Gastrocnemius medialis (tissue), 4 donors: ENCODE results near the gene MSLN. TPM values are rescaled to one million over a fixed set of nuclear protein-coding genes. Genes with fewer than 3 reads are reported as not detected.

Source experiments
- ATAC-seq, 2 donors: fragments of 150-250 bp; one replicate each; pipeline ENCODE4 v1.9.1; 2016
- DNase-seq, 2 donors: peaks; one replicate each; pipeline ENCODE4 v3.0.0-alpha.2; 2019
- H3K27ac ChIP-seq, 4 donors: fragments of 200-600 bp; sonication (generic); 1 replicate in 1 of 4; 2 replicates in 3 of 4; pipeline ENCODE4 v1.5.1; 2016 to 2018; ENCODE audit warnings: mild to moderate bottlenecking in 2 of 4, moderate library complexity in 1 of 4
- H3K27me3 ChIP-seq, 3 donors: fragments of 200-600 bp; sonication (generic) in 2 of 3; 1 replicate in 1 of 3; 2 replicates in 2 of 3; pipeline versions ENCODE4 v1.5.1 to v1.6.0; 2016 to 2019; ENCODE audit warnings: mild to moderate bottlenecking in 1 of 3, moderate library complexity in 1 of 3
- H3K36me3 ChIP-seq, 2 donors: fragments of 200-600 bp; sonication (generic) in 1 of 2; one replicate each; pipeline ENCODE4 v1.5.1; 2017 to 2018
- H3K4me1 ChIP-seq, 2 donors: fragments of 200-600 bp; sonication (generic) in 1 of 2; one replicate each; pipeline ENCODE4 v1.5.1; 2016 to 2017; ENCODE audit warnings: mild to moderate bottlenecking in 2 of 2
- H3K4me3 ChIP-seq, 4 donors: fragments of 200-600 bp; sonication (generic) in 3 of 4; 1 replicate in 1 of 4; 2 replicates in 3 of 4; pipeline ENCODE4 v1.5.1; 2016 to 2019; ENCODE audit warnings: mild to moderate bottlenecking in 2 of 4
- H3K9me3 ChIP-seq, 3 donors: fragments of 200-600 bp; sonication (generic) in 2 of 3; 1 replicate in 1 of 3; 2 replicates in 2 of 3; pipeline ENCODE4 v1.5.1; 2016 to 2019
- POLR2A ChIP-seq, 2 donors: fragments of 450-650 bp; IDR thresholded peaks; one replicate each; pipeline ENCODE4 v1.6.1; 2017; ENCODE audit warnings: antibody characterized with exemption in 2 of 2, mild to moderate bottlenecking in 2 of 2, moderate library complexity in 2 of 2
- in situ Hi-C, 4 donors: fragments of 200-750 bp; cut with MboI; loops; one replicate each; pipeline versions ENCODE4 v1.15.0 to v1.8.0; 2017; ENCODE audit warnings: low sequenced_read_pairs in 4 of 4
- intact Hi-C: fragments of 100-400 bp; cut with DNase I; formaldehyde crosslinking; loops from one replicate; pipeline ENCODE4 v1.15.1; 2023; ENCODE audit warnings: low total_unique reads
- total RNA-seq, 4 donors: library from RNA; depleted of rRNA; stranded (reverse); fragments of >200 nt; gene quantifications; one replicate each; pipeline versions ENCODE4 v1.1.0 to v1.2.3, GENCODE V29; 2016
- TF ChIP-seq, protein P1 (sequence below), 5 experiments: fragments of 450-650 bp in 3 of 5; fragments of 200-600 bp in 2 of 5; sonication (generic) in 2 of 5; IDR thresholded peaks in 4 of 5; conservative IDR thresholded peaks in 1 of 5; 1 replicate in 4 of 5; 2 replicates in 1 of 5; pipeline ENCODE4 v1.5.1; 2016 to 2019; ENCODE audit warnings: antibody characterized with exemption in 5 of 5, mild to moderate bottlenecking in 3 of 5, moderate library complexity in 3 of 5

Gene MSLN
- total RNA-seq, 4 donors from 2014 or later, result not detected

DNA sequence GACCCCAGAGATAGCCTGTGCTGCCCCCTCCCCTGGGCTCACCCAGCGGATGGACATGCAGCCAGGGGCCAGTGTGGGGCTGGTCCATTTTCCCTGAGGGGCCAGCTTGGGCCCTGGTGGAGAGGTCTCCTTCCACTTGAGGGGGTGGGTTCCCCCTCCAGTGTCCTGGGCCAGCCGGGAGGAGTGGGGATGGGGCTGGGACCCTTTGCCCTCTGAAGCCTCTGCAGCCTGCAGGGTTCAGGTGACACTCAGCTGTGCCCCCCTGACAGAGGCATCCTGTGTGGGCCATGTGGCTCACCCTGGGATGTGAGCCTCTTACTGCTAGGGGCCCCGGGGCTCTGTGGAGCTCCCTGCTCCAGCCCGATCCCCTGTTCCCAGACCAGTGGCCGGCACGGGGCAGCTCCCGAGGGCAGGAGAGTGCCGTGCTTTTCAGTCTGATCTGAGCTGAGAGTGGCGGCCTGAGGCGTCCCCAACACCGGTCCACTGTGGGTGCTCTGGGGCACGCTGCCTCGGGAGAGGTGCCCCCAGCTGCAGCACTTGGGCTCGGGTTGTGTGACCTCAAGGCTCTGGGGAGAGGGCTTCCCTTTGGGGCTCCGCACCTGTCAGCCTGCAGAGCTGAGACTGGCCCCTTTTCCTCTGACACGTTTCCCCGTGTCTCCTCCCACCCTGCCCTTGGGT is 40.4 kb downstream of the MSLN start:
- no peaks in the 10 kb centered on the region for H3K36me3 ChIP-seq
- no peak overlapping the region for H3K4me3 ChIP-seq
- no peaks in the 10 kb centered on the region for H3K4me1 ChIP-seq
- no peak overlapping the region for H3K27ac ChIP-seq
- intact Hi-C loops (no loop called here), in situ Hi-C loops (loop anchor here in 1 of 4 donors (25.0 kb wide), 1 partner anchor 261 kb away; the partner anchor contains the start of gene SSTR5)
- DNase-seq (no peak), ATAC-seq (no peak)
- H3K27me3 ChIP-seq, result peaks cover 46 to 80% (median 59%) of the 10 kb centered on the region in 3 donors
- no peaks in the 10 kb centered on the region for H3K9me3 ChIP-seq
- no peak for TF ChIP-seq POLR2A (IDR thresholded peaks at IDR 0.05)
- TF ChIP-seq, protein P1, sequence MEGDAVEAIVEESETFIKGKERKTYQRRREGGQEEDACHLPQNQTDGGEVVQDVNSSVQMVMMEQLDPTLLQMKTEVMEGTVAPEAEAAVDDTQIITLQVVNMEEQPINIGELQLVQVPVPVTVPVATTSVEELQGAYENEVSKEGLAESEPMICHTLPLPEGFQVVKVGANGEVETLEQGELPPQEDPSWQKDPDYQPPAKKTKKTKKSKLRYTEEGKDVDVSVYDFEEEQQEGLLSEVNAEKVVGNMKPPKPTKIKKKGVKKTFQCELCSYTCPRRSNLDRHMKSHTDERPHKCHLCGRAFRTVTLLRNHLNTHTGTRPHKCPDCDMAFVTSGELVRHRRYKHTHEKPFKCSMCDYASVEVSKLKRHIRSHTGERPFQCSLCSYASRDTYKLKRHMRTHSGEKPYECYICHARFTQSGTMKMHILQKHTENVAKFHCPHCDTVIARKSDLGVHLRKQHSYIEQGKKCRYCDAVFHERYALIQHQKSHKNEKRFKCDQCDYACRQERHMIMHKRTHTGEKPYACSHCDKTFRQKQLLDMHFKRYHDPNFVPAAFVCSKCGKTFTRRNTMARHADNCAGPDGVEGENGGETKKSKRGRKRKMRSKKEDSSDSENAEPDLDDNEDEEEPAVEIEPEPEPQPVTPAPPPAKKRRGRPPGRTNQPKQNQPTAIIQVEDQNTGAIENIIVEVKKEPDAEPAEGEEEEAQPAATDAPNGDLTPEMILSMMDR (IDR thresholded peaks at IDR 0.05 in 4 of 5, conservative IDR thresholded peaks at IDR 0.05 in 1 of 5), result no peak

DNA sequence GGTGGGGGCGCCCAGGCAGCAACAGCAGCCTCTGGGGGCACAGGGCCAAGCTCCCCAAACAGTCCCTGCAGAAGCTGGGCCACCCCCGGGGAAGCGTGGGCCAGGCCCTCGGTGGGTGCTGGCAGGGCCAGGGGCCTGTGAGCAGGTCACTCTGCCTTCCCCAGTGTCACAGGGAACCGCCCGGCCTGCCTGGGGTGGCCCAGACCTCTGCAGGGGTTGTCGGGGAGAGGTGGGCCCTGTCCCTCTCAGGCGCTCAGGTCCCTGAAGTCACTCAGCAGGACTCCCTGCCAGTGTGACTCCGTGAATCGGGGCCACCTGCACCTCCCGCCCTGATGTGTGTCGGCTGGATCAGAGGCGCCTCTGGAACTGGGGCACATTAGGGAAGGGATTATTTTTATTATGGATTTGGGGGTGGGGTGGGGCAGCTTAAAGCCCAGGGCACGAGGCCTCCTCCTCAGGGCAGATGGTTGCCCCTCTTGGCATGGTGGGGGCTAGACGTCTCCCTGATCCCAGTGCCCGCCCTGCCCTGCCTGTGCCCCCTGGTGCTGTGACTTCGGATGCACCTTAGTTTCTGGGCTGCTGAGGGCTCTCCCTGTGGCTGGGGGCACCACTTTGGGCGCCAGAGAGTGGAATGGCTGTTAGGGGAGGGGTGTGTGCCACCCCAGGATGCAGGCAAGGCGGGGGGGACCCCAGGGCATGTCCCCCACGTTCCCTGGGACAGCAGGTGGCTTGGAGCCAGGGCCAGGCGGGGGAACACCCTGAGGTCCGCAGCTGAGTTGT is 41.2 kb downstream of the MSLN start:
- ATAC-seq, result no peak
- in situ Hi-C loops (loop anchor here in 1 of 4 donors (25.0 kb wide), 1 partner anchor 261 kb away; the partner anchor contains the start of gene SSTR5), intact Hi-C loops (no loop called here)
- TF ChIP-seq POLR2A (IDR thresholded peaks at IDR 0.05), result no peak
- TF ChIP-seq, protein P1 (IDR thresholded peaks at IDR 0.05 in 4 of 5, conservative IDR thresholded peaks at IDR 0.05 in 1 of 5), result no peak
- Histone ChIP-seq H3K4me1 (no peaks in the 10 kb centered on the region), H3K27me3 (peaks cover 50 to 83% (median 60%) of the 10 kb centered on the region in 3 donors), H3K27ac (no peak overlapping the region), H3K36me3 (no peaks in the 10 kb centered on the region), H3K9me3 (no peaks in the 10 kb centered on the region), H3K4me3 (no peak overlapping the region)
- no peak for DNase-seq

DNA sequence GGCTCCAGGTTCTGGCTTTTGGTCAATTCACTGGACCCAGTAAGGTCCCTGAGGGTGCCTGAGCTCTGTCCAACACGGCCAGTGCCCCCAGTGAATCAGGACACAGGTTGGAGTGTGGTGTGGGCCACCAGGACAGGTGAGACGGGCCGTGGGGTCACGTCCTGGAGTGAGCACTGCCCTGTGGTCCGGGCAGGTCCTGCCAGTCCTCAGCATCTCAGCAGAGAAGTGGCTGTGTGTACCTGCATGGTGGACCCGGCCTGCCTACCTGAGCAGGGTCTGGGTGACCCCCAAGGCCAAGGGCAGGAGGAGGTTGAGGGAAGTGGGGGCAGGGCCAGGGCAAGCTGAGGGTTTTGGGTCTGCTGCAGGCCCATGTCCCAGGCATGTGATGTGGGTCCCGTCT is 41.9 kb downstream of the MSLN start:
- in situ Hi-C loops (loop anchor here in 1 of 4 donors (25.0 kb wide), 1 partner anchor 260 kb away; the partner anchor contains the start of gene SSTR5), intact Hi-C loops (no loop called here)
- ATAC-seq (no peak), DNase-seq (no peak)
- Histone ChIP-seq H3K36me3 (no peaks in the 10 kb centered on the region), H3K27me3 (peaks cover 53 to 83% (median 58%) of the 10 kb centered on the region in 3 donors), H3K27ac (no peak overlapping the region), H3K4me1 (no peaks in the 10 kb centered on the region), H3K9me3 (no peaks in the 10 kb centered on the region), H3K4me3 (no peak overlapping the region)
- TF ChIP-seq, protein P1 (IDR thresholded peaks at IDR 0.05 in 4 of 5, conservative IDR thresholded peaks at IDR 0.05 in 1 of 5), result no peak
- TF ChIP-seq POLR2A (IDR thresholded peaks at IDR 0.05), result no peak

DNA sequence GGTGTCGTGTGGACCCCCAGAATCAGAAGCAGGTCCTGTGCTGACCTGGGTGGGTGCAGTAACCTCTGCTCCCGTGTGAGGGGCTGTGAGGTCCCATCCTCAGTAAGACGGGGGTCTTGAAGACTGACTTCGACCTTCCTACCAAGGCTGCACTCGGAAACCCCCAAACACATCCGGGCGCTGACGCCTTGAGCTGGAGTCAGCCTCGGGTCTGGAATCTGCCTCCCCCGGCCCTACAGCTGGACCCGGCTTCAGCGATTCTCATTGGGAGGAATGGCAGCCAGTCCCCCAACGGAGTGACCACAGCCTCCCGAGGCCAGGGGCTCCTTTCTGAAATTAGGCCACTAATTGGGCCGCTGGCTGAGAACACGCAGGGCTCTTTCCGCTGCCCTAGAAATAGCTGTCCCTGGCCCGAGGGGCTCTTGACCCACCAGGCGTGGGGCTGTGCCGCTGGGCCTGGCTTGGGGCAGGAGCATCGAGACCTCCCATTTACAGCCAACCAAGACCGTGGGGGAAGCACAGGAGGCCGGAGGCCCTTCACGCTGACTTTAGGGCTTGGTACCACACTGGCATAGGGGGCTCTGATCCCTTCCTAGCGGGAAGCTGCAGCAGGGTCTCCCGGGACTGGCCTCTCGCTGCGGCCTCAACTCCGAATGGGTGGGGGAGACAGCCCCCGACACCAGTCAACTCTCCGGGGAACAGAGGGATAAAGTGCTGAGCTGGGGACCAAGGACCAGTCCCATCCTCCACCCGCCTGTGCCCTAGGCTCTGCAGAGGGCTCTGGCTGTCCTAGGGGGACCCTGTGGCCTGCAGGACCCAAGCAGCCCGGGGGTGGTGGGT is 42.6 kb downstream of the MSLN start:
- DNase-seq (no peak), ATAC-seq (no peak)
- H3K4me3 ChIP-seq, result no peak overlapping the region
- intact Hi-C loops, result no loop called here
- no peak overlapping the region for H3K27ac ChIP-seq
- in situ Hi-C loops, result loop anchor here in 1 of 4 donors (25.0 kb wide), 1 partner anchor 259 kb away; the partner anchor contains the start of gene SSTR5
- H3K36me3 ChIP-seq, result no peaks in the 10 kb centered on the region
- peaks cover 53 to 78% (median 55%) of the 10 kb centered on the region in 3 donors for H3K27me3 ChIP-seq
- H3K4me1 ChIP-seq, result no peaks in the 10 kb centered on the region
- TF ChIP-seq, protein P1 (IDR thresholded peaks at IDR 0.05 in 4 of 5, conservative IDR thresholded peaks at IDR 0.05 in 1 of 5), result no peak
- TF ChIP-seq POLR2A (IDR thresholded peaks at IDR 0.05), result no peak
- H3K9me3 ChIP-seq, result no peaks in the 10 kb centered on the region
